Measurements from ENCODE around the gene STAB1.

DNA sequence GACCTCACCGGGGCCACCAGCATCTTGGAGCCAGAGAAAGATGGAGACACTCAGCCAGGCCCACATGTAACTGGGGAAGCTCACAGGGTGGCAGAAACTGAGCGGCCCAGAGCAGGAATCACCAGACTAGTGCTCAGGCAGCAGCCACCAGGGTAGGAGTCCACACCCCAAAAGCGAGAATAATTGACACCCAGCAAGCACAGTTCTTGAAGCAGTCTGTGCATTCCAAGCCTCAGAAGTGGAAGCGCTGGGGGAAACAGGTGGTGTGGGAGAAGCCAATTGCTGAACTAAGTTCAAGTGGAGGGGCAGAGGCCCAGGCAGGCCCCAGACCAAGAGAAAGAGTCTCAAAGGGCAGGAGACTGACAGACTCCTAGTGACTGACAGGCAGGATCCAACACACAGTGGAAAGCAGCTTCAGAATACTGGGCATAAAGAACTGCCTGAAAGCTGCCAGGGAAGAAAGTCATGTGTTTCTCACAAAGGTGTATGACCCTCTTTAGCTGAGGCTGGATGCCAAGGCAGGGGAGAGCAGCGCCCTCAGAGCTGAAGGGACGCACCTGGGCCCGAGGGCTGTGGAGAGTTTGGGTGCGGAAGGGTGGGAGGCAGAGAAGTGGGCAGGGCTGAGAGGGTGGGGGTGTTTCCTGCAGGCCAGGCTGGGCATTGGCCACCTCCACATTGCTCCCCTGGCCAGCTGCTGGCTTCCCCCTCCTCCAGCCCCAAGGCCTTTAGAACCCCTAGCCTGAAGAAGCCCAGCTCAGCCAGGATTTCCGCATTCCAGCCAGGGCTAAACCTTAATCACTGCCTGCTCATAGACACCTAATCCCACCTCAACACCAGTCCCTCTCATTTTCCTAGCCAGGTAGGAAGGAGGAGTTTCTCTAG lies 30.8 kb downstream of the STAB1 start:
- no peak for TF ChIP-seq CTCF (IDR thresholded peaks at IDR 0.05; ENCODE audit: insufficient read depth, low read length)
- TF ChIP-seq POLR2AphosphoS5 (IDR thresholded peaks at IDR 0.05; ENCODE audit: low read depth) = no peak
- TF ChIP-seq, protein P1, sequence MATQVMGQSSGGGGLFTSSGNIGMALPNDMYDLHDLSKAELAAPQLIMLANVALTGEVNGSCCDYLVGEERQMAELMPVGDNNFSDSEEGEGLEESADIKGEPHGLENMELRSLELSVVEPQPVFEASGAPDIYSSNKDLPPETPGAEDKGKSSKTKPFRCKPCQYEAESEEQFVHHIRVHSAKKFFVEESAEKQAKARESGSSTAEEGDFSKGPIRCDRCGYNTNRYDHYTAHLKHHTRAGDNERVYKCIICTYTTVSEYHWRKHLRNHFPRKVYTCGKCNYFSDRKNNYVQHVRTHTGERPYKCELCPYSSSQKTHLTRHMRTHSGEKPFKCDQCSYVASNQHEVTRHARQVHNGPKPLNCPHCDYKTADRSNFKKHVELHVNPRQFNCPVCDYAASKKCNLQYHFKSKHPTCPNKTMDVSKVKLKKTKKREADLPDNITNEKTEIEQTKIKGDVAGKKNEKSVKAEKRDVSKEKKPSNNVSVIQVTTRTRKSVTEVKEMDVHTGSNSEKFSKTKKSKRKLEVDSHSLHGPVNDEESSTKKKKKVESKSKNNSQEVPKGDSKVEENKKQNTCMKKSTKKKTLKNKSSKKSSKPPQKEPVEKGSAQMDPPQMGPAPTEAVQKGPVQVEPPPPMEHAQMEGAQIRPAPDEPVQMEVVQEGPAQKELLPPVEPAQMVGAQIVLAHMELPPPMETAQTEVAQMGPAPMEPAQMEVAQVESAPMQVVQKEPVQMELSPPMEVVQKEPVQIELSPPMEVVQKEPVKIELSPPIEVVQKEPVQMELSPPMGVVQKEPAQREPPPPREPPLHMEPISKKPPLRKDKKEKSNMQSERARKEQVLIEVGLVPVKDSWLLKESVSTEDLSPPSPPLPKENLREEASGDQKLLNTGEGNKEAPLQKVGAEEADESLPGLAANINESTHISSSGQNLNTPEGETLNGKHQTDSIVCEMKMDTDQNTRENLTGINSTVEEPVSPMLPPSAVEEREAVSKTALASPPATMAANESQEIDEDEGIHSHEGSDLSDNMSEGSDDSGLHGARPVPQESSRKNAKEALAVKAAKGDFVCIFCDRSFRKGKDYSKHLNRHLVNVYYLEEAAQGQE (IDR thresholded peaks at IDR 0.05; ENCODE audit: insufficient replicate concordance, low read depth) = no peak
- no peak for TF ChIP-seq GABPA (IDR thresholded peaks at IDR 0.05; ENCODE audit: low read depth)
- no peak for TF ChIP-seq SPI1 (IDR thresholded peaks at IDR 0.05; ENCODE audit: borderline replicate concordance, low read depth)

All from HL-60 (cell line).